Activated CD8-positive, alpha-beta memory T cell treated with anti-CD3 and anti-CD28 coated beads for 36 hours (primary cell): ENCODE measurements around the gene SHPK. TPM values are rescaled to one million over a fixed set of nuclear protein-coding genes. Genes with fewer than 3 reads are reported as not detected.

ENCODE experiments used
- CTCF ChIA-PET: fragments of 350-600 bp; sonication (Branson Sonifier 250); formaldehyde crosslinking; loops from one replicate; lab custom pipeline; 2021; ENCODE audit warnings: antibody characterized with exemption; lab: Charles Lee
- POLR2A ChIA-PET: fragments of 350-600 bp; sonication (Branson Sonifier 250); formaldehyde crosslinking; loops from one replicate; lab custom pipeline; 2021; ENCODE audit warnings: antibody characterized with exemption; lab: Charles Lee
- total RNA-seq, 2 experiments: library from RNA; stranded (reverse); gene quantifications; one replicate each; pipeline ENCODE4 v1.2.3, GENCODE V29; 2021

SHPK gene, protein sequence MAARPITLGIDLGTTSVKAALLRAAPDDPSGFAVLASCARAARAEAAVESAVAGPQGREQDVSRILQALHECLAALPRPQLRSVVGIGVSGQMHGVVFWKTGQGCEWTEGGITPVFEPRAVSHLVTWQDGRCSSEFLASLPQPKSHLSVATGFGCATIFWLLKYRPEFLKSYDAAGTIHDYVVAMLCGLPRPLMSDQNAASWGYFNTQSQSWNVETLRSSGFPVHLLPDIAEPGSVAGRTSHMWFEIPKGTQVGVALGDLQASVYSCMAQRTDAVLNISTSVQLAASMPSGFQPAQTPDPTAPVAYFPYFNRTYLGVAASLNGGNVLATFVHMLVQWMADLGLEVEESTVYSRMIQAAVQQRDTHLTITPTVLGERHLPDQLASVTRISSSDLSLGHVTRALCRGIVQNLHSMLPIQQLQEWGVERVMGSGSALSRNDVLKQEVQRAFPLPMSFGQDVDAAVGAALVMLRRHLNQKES
- 10 to 100 TPM; 17.5 to 17.6 TPM for total RNA-seq

- POLR2A ChIA-PET, result interaction anchor here (0.6 kb wide), 1 partner anchor 587 kb away, joined by 3 read pairs; no protein-coding TSS in a partner anchor
These were observed at the start of gene SHPK, which contains the start of gene CTNS for GRCh38 chr17:3636154-3636907. SHPK (minus strand) TSS chr17:3636250; CDS start chr17:3636219, 31 bp downstream. CTNS (plus strand) TSS chr17:3636760; CDS start chr17:3640207, 3,447 bp downstream.

GRCh38 chr17:3685174-3685573, 49.1 kb upstream of the SHPK start:
- ChIA-PET CTCF (no interaction called here), POLR2A (interaction anchor here (0.5 to 0.7 kb wide), 2 partner anchors 14 to 761 kb away, joined by 3 to 6 read pairs; no protein-coding TSS in a partner anchor)

More at GRCh38 chr17:3636154-3636907, at the start of gene SHPK, which contains the start of gene CTNS:
- CTCF ChIA-PET, result interaction anchor here (0.8 kb wide), 1 partner anchor 210 kb away, joined by 3 read pairs; the partner anchor contains the start of gene NCBP3

DNA sequence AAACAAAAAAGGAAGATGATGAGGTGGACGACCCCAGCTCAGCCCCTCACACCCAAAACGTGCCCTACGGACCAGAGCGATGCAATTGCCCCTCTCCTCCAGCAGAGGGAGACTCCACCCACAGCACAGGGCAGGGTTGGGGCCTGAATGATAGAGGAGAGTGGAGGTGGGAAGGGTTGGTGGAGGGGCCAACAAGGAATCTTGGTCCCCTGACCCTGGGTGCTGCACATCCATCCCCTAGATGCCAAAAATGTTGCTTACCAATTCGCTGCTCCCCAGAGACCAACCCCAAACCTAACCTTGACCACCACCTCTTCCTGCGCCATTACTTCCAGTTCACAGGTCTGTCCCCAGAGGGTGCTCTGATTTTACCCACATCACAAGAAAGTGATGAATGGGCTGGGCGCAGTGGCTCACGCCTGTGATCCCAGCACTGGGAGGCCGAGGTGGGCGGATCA, 47.0 kb upstream of the SHPK start:
- CTCF ChIA-PET, result interaction anchor here (0.5 to 1.9 kb wide), 22 partner anchors 13 to 163 kb away, joined by 3 to 16 read pairs (median 4); partner anchors contain the start of genes HASPIN, NCBP3 and P2RX5
- POLR2A ChIA-PET, result no interaction called here

DNA sequence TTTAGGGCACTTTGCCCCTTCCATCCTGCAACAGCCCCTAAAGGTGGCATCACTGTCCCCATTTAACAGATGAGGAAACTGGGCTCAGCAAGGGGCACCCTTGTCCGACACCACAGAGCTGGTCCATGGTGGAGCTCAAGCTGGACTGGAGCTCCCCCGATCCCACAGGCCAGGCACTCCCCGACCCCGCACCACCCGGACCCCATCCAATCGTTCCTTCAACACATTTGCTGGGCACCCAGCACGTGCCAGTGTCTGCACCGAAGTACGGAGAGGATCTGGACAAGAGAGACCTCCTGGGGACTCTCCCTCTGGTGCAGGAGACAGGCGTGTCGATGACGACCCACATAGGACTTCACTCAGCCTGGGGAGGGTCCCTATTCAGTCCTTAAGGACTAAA, 46.0 kb upstream of the SHPK start:
- ChIA-PET POLR2A (no interaction called here), CTCF (interaction anchor here (0.8 to 1.9 kb wide), 7 partner anchors 18 to 146 kb away, joined by 3 to 16 read pairs (median 6); partner anchors contain the start of gene HASPIN)

- CTCF ChIA-PET, result no interaction called here
- POLR2A ChIA-PET, result no interaction called here
These were observed 45.5 kb upstream of the SHPK start for GRCh38 chr17:3681565-3681964.

- CTCF ChIA-PET, result no interaction called here
- POLR2A ChIA-PET, result no interaction called here
These were observed 45.0 kb upstream of the SHPK start for GRCh38 chr17:3681057-3681456.

- ChIA-PET CTCF (no interaction called here), POLR2A (no interaction called here)
These were observed 43.6 kb upstream of the SHPK start for GRCh38 chr17:3679531-3680126.

DNA sequence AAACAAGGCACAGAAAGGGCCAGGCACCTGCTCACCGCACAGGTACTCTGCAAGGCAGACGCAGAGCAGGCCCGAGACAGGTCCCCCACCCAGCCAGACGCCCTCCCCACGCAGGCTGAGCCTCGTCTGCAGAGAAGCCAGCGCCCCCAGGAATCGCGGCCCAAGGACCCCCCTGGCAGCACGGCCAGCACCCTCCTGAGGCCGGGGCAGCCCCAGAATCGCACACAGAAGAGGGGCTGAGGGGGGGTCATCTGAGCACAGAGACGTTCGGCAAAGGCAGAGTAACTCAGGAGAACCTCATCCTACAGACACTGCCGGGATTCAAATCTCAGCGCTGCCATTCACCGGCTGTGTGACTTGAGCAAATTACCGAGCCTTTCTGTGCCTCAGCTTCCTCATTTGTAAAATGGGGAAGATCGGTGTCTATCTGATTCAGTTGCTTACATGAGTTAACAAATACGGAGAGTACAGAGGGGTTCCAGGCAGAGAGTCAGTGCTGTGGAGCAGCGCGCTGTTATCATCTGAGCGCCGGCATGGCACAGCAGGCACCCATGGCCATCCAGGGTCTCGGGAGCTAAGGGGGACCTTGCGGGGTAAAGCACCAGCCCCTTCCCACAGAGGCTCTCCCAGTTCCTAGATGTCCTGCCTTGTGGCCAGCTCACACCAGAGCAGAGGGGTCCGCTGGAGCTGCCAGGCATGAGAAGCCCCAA, 42.9 kb upstream of the SHPK start:
- CTCF ChIA-PET, result interaction anchor here (0.7 kb wide), 1 partner anchor 15 kb away, joined by 3 read pairs; no protein-coding TSS in a partner anchor
- POLR2A ChIA-PET, result no interaction called here

GRCh38 chr17:3678095-3678820, 42.2 kb upstream of the SHPK start:
- ChIA-PET CTCF (interaction anchor here (0.7 kb wide), 1 partner anchor 15 kb away, joined by 3 read pairs; no protein-coding TSS in a partner anchor), POLR2A (no interaction called here)

DNA sequence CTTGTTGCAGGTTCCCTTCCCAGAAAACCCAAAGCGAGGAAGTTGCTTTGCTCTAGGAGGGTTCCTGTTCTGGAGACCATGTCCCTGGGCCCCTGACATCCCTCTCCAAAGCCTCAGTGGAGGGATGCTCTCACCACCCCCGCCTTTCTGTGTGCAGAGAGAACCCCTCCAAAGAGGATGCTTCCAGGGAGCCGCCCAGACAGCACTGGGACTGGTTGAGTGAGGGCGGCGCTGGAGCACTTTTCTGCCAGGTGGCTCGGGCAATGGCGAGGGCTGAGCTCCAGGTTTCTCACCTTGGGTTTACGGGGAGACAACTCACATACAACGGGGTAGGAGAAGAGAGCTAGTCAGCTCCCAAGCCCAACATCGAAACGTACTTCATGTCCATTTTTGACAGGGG, 39.8 kb upstream of the SHPK start:
- POLR2A ChIA-PET, result no interaction called here
- CTCF ChIA-PET, result interaction anchor here (1.7 kb wide), 1 partner anchor 62 kb away, joined by 4 read pairs; no protein-coding TSS in a partner anchor

DNA sequence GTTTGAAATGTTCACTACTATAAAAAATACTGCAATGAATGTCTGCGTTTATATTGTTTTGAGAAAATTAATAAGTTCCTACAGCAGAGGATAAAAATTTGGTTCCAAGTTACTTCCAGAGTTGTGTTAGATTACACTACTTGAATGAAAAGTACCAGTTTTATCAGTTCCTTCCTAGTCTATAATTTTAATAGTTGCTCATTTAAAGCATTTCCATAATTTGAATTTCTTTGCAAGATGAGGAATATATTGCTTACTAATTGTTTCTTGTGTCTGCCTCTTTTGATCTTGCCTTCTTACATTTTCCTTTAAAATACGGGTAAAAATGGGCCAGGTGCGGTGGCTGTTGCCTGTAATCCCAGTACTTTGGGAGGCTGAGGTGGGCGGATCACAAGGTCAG, 36.5 kb upstream of the SHPK start:
- CTCF ChIA-PET, result no interaction called here
- POLR2A ChIA-PET, result no interaction called here

- CTCF ChIA-PET, result interaction anchor here (1.5 kb wide), 1 partner anchor 43 kb away, joined by 3 read pairs; no protein-coding TSS in a partner anchor
These were observed 33.5 kb upstream of the SHPK start for GRCh38 chr17:3669548-3669947.

GRCh38 chr17:3669085-3669347, 33.0 kb upstream of the SHPK start:
- ChIA-PET POLR2A (interaction anchor here (1.0 to 1.3 kb wide), 2 partner anchors 25 to 42 kb away, joined by 3 to 4 read pairs; no protein-coding TSS in a partner anchor), CTCF (interaction anchor here (0.6 to 1.5 kb wide), 3 partner anchors 34 to 52 kb away, joined by 3 read pairs; no protein-coding TSS in a partner anchor)

More at GRCh38 chr17:3669548-3669947, 33.5 kb upstream of the SHPK start:
- POLR2A ChIA-PET, result interaction anchor here (1.3 kb wide), 1 partner anchor 41 kb away, joined by 4 read pairs; no protein-coding TSS in a partner anchor

- CTCF ChIA-PET, result interaction anchor here (0.6 to 1.5 kb wide), 4 partner anchors 34 to 88 kb away, joined by 3 to 4 read pairs (median 3); no protein-coding TSS in a partner anchor
- POLR2A ChIA-PET, result interaction anchor here (1.0 to 1.3 kb wide), 2 partner anchors 24 to 42 kb away, joined by 3 to 4 read pairs; no protein-coding TSS in a partner anchor
These were observed 32.4 kb upstream of the SHPK start, which contains the start of the genes EMC6 and TAX1BP3 for GRCh38 chr17:3668279-3669084. EMC6 (plus strand) TSS chr17:3668812; CDS start chr17:3669147, 335 bp downstream. TAX1BP3 (minus strand) TSS chr17:3668578; CDS start chr17:3668526, 52 bp downstream.

GRCh38 chr17:3667366-3668278, 31.6 kb upstream of the SHPK start:
- CTCF ChIA-PET, result interaction anchor here (0.6 to 1.5 kb wide), 5 partner anchors 45 to 963 kb away, joined by 3 to 4 read pairs (median 3); no protein-coding TSS in a partner anchor
- POLR2A ChIA-PET, result interaction anchor here (0.8 to 1.2 kb wide), 2 partner anchors 11 to 20 kb away, joined by 3 read pairs; no protein-coding TSS in a partner anchor
